Neuronal stem cell (in vitro differentiated cells): ENCODE results near the gene LHFPL2.

Source experiments
- DNase-seq: peaks from one replicate; pipeline ENCODE4 v3.0.0-alpha.2; 2013; ENCODE audit warnings: low spot score
- H2AFZ ChIP-seq: one replicate; pipeline ENCODE4 v1.6.1; 2013; ENCODE audit warnings: mild to moderate bottlenecking, low read length, inconsistent platforms
- H2AK5ac ChIP-seq: 2 replicates; pipeline ENCODE4 v1.6.1; 2013; ENCODE audit warnings: low read depth, mild to moderate bottlenecking, inconsistent platforms, low read length, moderate library complexity, mixed read lengths
- H2BK120ac ChIP-seq: 2 replicates; pipeline ENCODE4 v1.6.1; 2013; ENCODE audit warnings: low read depth, mild to moderate bottlenecking, inconsistent platforms, low read length, moderate library complexity, mixed read lengths
- H2BK12ac ChIP-seq: one replicate; pipeline ENCODE4 v1.6.1; 2013; ENCODE audit warnings: low read length, inconsistent platforms
- H2BK15ac ChIP-seq: 2 replicates; pipeline ENCODE4 v1.6.1; 2013; ENCODE audit warnings: mild to moderate bottlenecking, low read length, inconsistent platforms, mixed read lengths
- H2BK5ac ChIP-seq: one replicate; pipeline ENCODE4 v1.6.1; 2013; ENCODE audit warnings: inconsistent platforms, mild to moderate bottlenecking, low read length, moderate library complexity
- H3K14ac ChIP-seq: one replicate; pipeline ENCODE4 v1.6.1; 2013; ENCODE audit warnings: low read length, inconsistent platforms
- H3K18ac ChIP-seq: 2 replicates; pipeline ENCODE4 v1.6.1; 2013; ENCODE audit warnings: low read length, inconsistent platforms
- H3K23ac ChIP-seq: 2 replicates; pipeline ENCODE4 v1.6.1; 2013; ENCODE audit warnings: low read depth, mild to moderate bottlenecking, mixed read lengths, low read length, inconsistent platforms; ENCODE audit not compliant: poor library complexity
- H3K27ac ChIP-seq: replicated peaks from 3 replicates; pipeline ENCODE4 v1.5.1; 2013; ENCODE audit warnings: low read length, inconsistent platforms
- H3K27me3 ChIP-seq, 3 experiments: 2 replicates each; pipeline ENCODE4 v1.6.1; 2013; ENCODE audit warnings: low read length in 3 of 3, mild to moderate bottlenecking in 2 of 3, inconsistent platforms in 1 of 3, low read depth in 1 of 3, mixed read lengths in 1 of 3, moderate library complexity in 1 of 3; ENCODE audit not compliant: control insufficient read depth in 3 of 3, insufficient read depth in 3 of 3
- H3K36me3 ChIP-seq, 2 donors: replicated peaks in 1 of 2; 2 replicates each; pipeline ENCODE4 v1.6.1; 2013; ENCODE audit warnings: low read length in 2 of 2; ENCODE audit not compliant: control insufficient read depth in 2 of 2, insufficient read depth in 2 of 2
- H3K4ac ChIP-seq: 2 replicates; pipeline ENCODE4 v1.6.1; 2013; ENCODE audit warnings: inconsistent platforms, mild to moderate bottlenecking, low read length, moderate library complexity
- H3K4me1 ChIP-seq, 2 donors: 1 replicate in 1 of 2; 2 replicates in 1 of 2; pipeline ENCODE4 v1.6.1; 2013; ENCODE audit warnings: low read length in 2 of 2, low read depth in 1 of 2; ENCODE audit not compliant: control insufficient read depth in 2 of 2, insufficient read depth in 1 of 2
- H3K4me2 ChIP-seq: one replicate; pipeline ENCODE4 v1.6.1; 2013; ENCODE audit warnings: mild to moderate bottlenecking, low read length, inconsistent platforms; ENCODE audit not compliant: insufficient read depth, poor library complexity, severe bottlenecking
- H3K4me3 ChIP-seq, 2 donors: 2 replicates each; pipeline ENCODE4 v1.5.1; 2013; ENCODE audit warnings: low read length in 2 of 2, mild to moderate bottlenecking in 2 of 2, inconsistent platforms in 1 of 2, moderate library complexity in 1 of 2
- H3K79me1 ChIP-seq: one replicate; pipeline ENCODE4 v1.6.1; 2013; ENCODE audit warnings: low read depth, mild to moderate bottlenecking, inconsistent platforms, low read length, moderate library complexity
- H3K9ac ChIP-seq: one replicate; pipeline ENCODE4 v1.6.1; 2013; ENCODE audit warnings: mild to moderate bottlenecking, low read depth, low read length, inconsistent platforms; ENCODE audit not compliant: poor library complexity
- H3K9me3 ChIP-seq, 2 donors: replicated peaks in 1 of 2; 2 replicates each; pipeline versions ENCODE3 to v1.6.1; 2013; ENCODE audit warnings: low read length in 2 of 2, mild to moderate bottlenecking in 2 of 2, inconsistent platforms in 1 of 2, low read depth in 1 of 2, mixed read lengths in 1 of 2, moderate library complexity in 1 of 2; ENCODE audit not compliant: control insufficient read depth in 2 of 2, insufficient read depth in 1 of 2
- H4K8ac ChIP-seq: one replicate; pipeline ENCODE4 v1.6.1; 2013; ENCODE audit warnings: low read depth, mild to moderate bottlenecking, inconsistent platforms, low read length, moderate library complexity
- H4K91ac ChIP-seq: one replicate; pipeline ENCODE4 v1.6.1; 2013; ENCODE audit warnings: low read length, low read depth, mild to moderate bottlenecking, inconsistent platforms; ENCODE audit not compliant: poor library complexity
- WGBS, 2 donors: extraction: QIAGEN DNeasy Blood & Tissue Kit; methylation state at CpG; one replicate each; pipeline ENCODE4 v1.1.7; 2013; ENCODE audit warnings: missing lambda C conversion rate in 2 of 2, mixed read lengths in 1 of 2; ENCODE audit not compliant: insufficient read length in 2 of 2, insufficient replicate concordance in 1 of 2; ENCODE audit errors: extremely low coverage in 2 of 2; 5-methylcytosine and 5-hydroxymethylcytosine counted together

The LHFPL2 gene

DNA sequence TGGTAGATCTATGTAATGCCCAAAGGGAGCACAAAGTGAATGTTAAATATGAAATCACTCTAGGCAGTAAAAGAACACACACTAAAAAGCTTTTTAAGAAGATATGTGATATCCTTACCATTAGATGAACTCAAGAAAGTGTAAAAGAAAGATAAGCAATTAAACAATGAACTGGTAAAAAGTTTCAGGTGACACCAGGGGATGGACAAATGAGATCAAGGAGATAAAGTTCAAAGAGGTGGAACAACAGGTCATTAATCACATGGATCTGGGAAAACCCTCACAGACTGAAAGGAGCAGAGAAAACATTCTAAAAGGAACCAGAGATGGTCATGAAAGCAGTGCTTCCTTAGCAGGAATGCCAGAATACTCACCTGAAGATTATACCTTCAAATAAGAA lies 40.7 kb downstream of the LHFPL2 start:
- Histone ChIP-seq H3K4ac (no peak overlapping the region), H3K23ac (no peak overlapping the region), H3K4me1 (peaks cover 7 to 11% of the 10 kb centered on the region in 2 donors), H3K4me3 (no peak overlapping the region), H2BK12ac (no peak overlapping the region), H3K4me2 (no peak overlapping the region), H4K91ac (no peak overlapping the region), H3K9me3 (no peaks in the 10 kb centered on the region), H2BK5ac (no peak overlapping the region), H3K27ac (no peak overlapping the region), H3K36me3 (peaks cover 0 to 3% of the 10 kb centered on the region in 2 donors), H3K27me3 (no peaks in the 10 kb centered on the region), H3K14ac (no peak overlapping the region), H2AFZ (no peak overlapping the region), H3K9ac (no peak overlapping the region), H2AK5ac (no peak overlapping the region), H4K8ac (no peak overlapping the region), H3K79me1 (no peaks in the 10 kb centered on the region), H2BK120ac (no peak overlapping the region), H3K18ac (no peak overlapping the region), H2BK15ac (no peak overlapping the region)
- no peak for DNase-seq

DNA sequence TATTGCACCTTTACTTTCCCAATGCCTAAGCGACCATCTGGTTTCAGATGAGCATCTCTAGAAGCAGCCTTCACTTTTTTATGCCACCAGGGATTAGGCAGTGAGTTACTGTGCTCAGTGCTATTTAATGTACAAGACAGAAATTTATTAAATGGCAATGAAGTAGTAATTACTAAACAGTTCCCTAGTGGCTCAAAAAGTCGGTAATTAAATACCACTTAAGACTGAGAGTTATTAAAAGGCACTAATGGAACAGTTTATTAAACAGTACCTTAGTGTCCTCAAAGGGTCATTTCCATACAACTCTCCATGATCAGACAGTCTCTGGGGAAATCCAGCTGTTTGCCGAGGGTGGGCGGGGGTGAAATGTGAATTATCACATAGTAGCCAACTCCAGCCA lies 42.3 kb downstream of the LHFPL2 start:
- no peaks in the 10 kb centered on the region for H3K36me3 ChIP-seq
- H3K79me1 ChIP-seq: no peaks in the 10 kb centered on the region
- WGBS, 2 donors: no CpG with 5 or more reads among the region's 4 CpGs
- no peak overlapping the region for H3K18ac ChIP-seq
- no peak overlapping the region for H2BK12ac ChIP-seq
- no peak overlapping the region for H3K4me2 ChIP-seq
- no peak overlapping the region for H3K27ac ChIP-seq
- H3K14ac ChIP-seq: no peak overlapping the region
- H3K4ac ChIP-seq: no peak overlapping the region
- peaks cover 7 to 9% of the 10 kb centered on the region in 2 donors for H3K4me1 ChIP-seq
- H3K4me3 ChIP-seq: no peak overlapping the region
- no peak overlapping the region for H2BK15ac ChIP-seq
- H4K8ac ChIP-seq: no peak overlapping the region
- no peak overlapping the region for H3K9ac ChIP-seq
- H2AK5ac ChIP-seq: no peak overlapping the region
- no peak overlapping the region for H2BK5ac ChIP-seq
- no peak overlapping the region for H4K91ac ChIP-seq
- H3K27me3 ChIP-seq: no peaks in the 10 kb centered on the region
- no peak overlapping the region for H2BK120ac ChIP-seq
- DNase-seq: no peak
- H3K23ac ChIP-seq: no peak overlapping the region
- H3K9me3 ChIP-seq: no peaks in the 10 kb centered on the region
- no peak overlapping the region for H2AFZ ChIP-seq

- Histone ChIP-seq H2AK5ac (no peak overlapping the region), H3K4me1 (peaks cover 2 to 3% of the 10 kb centered on the region in 2 donors), H3K4ac (no peak overlapping the region), H3K14ac (no peak overlapping the region), H3K4me2 (no peak overlapping the region), H3K27me3 (no peaks in the 10 kb centered on the region), H3K79me1 (no peaks in the 10 kb centered on the region), H2AFZ (no peak overlapping the region), H2BK12ac (no peak overlapping the region), H3K4me3 (no peak overlapping the region), H2BK120ac (no peak overlapping the region), H3K27ac (no peak overlapping the region), H3K9me3 (no peaks in the 10 kb centered on the region), H3K9ac (no peak overlapping the region), H2BK15ac (no peak overlapping the region), H3K18ac (no peak overlapping the region), H4K91ac (no peak overlapping the region), H4K8ac (no peak overlapping the region), H3K23ac (no peak overlapping the region), H2BK5ac (no peak overlapping the region), H3K36me3 (no peaks in the 10 kb centered on the region)
- WGBS, 2 donors: no CpG with 5 or more reads among the region's 2 CpGs
- DNase-seq: no peak
Measured at GRCh38 chr5:78605611-78606010, 43.0 kb downstream of the LHFPL2 start.

DNA sequence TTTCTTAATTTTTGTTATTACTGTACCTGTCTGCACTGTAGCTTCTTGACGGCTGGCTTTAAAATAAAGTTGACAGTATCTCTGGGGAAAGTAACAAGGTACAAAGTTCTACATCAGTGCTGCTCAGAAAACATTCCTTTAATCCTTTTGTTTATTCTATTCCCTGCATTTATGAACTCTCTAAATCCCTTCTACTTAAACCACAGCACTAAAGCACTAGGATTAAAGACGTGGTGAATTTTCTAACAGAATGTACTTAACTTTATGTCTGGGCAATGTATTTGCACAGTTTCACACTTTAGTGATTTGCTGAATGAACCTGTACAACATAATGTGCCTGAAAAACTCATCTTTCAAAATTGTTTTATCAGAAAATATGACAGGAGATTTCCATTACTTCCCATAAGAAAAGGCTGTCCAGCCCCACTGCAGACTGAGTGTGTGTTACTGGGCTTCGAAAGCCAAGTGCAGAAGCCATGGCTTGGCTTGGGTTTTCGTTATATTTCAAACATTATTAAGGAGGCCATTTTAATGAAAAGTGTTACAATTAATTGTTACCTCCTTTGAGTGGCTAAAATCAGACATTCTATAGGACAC lies 43.8 kb downstream of the LHFPL2 start:
- Histone ChIP-seq H3K9ac (no peak overlapping the region), H3K18ac (no peak overlapping the region), H4K91ac (no peak overlapping the region), H2AFZ (no peak overlapping the region), H3K9me3 (no peaks in the 10 kb centered on the region), H3K4ac (no peak overlapping the region), H3K23ac (no peak overlapping the region), H3K4me2 (no peak overlapping the region), H2BK15ac (no peak overlapping the region), H3K14ac (no peak overlapping the region), H3K36me3 (no peaks in the 10 kb centered on the region), H3K79me1 (no peaks in the 10 kb centered on the region), H4K8ac (no peak overlapping the region), H3K27me3 (no peaks in the 10 kb centered on the region), H3K27ac (no peak overlapping the region), H3K4me1 (peaks cover 0 to 3% of the 10 kb centered on the region in 2 donors), H2AK5ac (no peak overlapping the region), H2BK12ac (no peak overlapping the region), H2BK120ac (no peak overlapping the region), H2BK5ac (no peak overlapping the region), H3K4me3 (no peak overlapping the region)
- no peak for DNase-seq
- WGBS, 2 donors: no CpG with 5 or more reads among the region's 4 CpGs
